HepG2 (cell line): ENCODE results near the gene MAPK6. TPM values are rescaled to one million over a fixed set of nuclear protein-coding genes. Genes with fewer than 3 reads are reported as not detected.

ENCODE experiments used
- BRD4 ChIP-seq: sonication (generic); formaldehyde crosslinking; IDR thresholded peaks from 2 replicates; pipeline ENCODE4 v1.4.0; 2020; ENCODE audit warnings: missing genetic modification reagents
- ERF ChIP-seq: IDR thresholded peaks from 2 replicates; pipeline ENCODE4 v1.6.1; 2018; ENCODE audit warnings: missing biosample characterization, missing genetic modification reagents
- HHEX ChIP-seq: IDR thresholded peaks from 2 replicates; pipeline ENCODE4 v1.6.1; 2016; ENCODE audit warnings: control low read depth
- KDM2A ChIP-seq: sonication (generic); formaldehyde crosslinking; IDR thresholded peaks from 2 replicates; pipeline ENCODE4 v1.4.0; 2020; ENCODE audit warnings: low read depth, missing genetic modification reagents, borderline replicate concordance
- KDM3A ChIP-seq: IDR thresholded peaks from 2 replicates; pipeline ENCODE4 v1.6.1; 2018; ENCODE audit warnings: low read depth, missing compliant biosample characterization
- KLF16 ChIP-seq, 2 experiments: sonication (generic) in 1 of 2; formaldehyde crosslinking in 1 of 2; IDR thresholded peaks; 2 replicates each; pipeline versions ENCODE4 v1.6.1 to v1.8.0; 2016 to 2023; ENCODE audit warnings: missing genetic modification reagents in 2 of 2, missing compliant biosample characterization in 1 of 2
- PTBP1 ChIP-seq: fragments of 200-400 bp; formaldehyde crosslinking; IDR thresholded peaks from 2 replicates; pipeline ENCODE4 v1.6.1; 2018; ENCODE audit warnings: low read length, low read depth; ENCODE audit not compliant: poor library complexity, severe bottlenecking
- SMAD3 ChIP-seq: sonication (generic); formaldehyde crosslinking; IDR thresholded peaks from 2 replicates; pipeline ENCODE4 v1.4.0; 2020; ENCODE audit warnings: missing genetic modification reagents
- SRSF4 ChIP-seq: fragments of 200-400 bp; formaldehyde crosslinking; IDR thresholded peaks from one replicate; pipeline ENCODE4 v1.6.1; 2018; ENCODE audit warnings: mild to moderate bottlenecking, low read depth, low read length, moderate library complexity; ENCODE audit not compliant: poor library complexity, severe bottlenecking
- TEAD3 ChIP-seq: optimal IDR thresholded peaks from 2 replicates; pipeline ENCODE3; 2016; ENCODE audit warnings: borderline replicate concordance
- ZNF329 ChIP-seq: sonication (generic); formaldehyde crosslinking; IDR thresholded peaks from 2 replicates; pipeline ENCODE4 v1.9.0; 2021; ENCODE audit warnings: low read depth, mild to moderate bottlenecking, missing genetic modification reagents
- ZNF547 ChIP-seq: sonication (generic); formaldehyde crosslinking; IDR thresholded peaks from 2 replicates; pipeline ENCODE4 v1.5.1; 2020; ENCODE audit warnings: mild to moderate bottlenecking, missing genetic modification reagents
- ZNF552 ChIP-seq: sonication (generic); formaldehyde crosslinking; IDR thresholded peaks from 2 replicates; pipeline ENCODE4 v1.9.0; 2022; ENCODE audit warnings: missing genetic modification reagents, mild to moderate bottlenecking, borderline replicate concordance
- ZNF607 ChIP-seq: sonication (generic); formaldehyde crosslinking; IDR thresholded peaks from 2 replicates; pipeline ENCODE4 v1.5.1; 2020; ENCODE audit warnings: missing genetic modification reagents, mild to moderate bottlenecking, borderline replicate concordance
- ZNF747 ChIP-seq: sonication (generic); formaldehyde crosslinking; IDR thresholded peaks from 2 replicates; pipeline ENCODE4 v1.8.1; 2023; ENCODE audit warnings: missing genetic modification reagents, mild to moderate bottlenecking, borderline replicate concordance
- polyA plus RNA-seq, 8 experiments: library from polyadenylated mRNA; depleted of rRNA in 3 of 8; stranded (reverse) in 7 of 8; unstranded in 1 of 8; fragments of >200 nt; fragmentation: Illumina TruSeq in 4 of 8; extraction: Trizol in 4 of 8; gene quantifications; 2 replicates each; pipeline versions ENCODE4 v1.2.1 to v1.2.3, GENCODE V29; 2011 to 2016; ENCODE audit warnings: low read depth in 4 of 8, missing spikeins in 1 of 8, mixed read lengths in 1 of 8; ENCODE audit not compliant: insufficient read depth in 1 of 8
- total RNA-seq, 5 experiments: library from RNA; depleted of rRNA; stranded (reverse); fragments of >200 nt; fragmentation: Illumina TruSeq; extraction: Trizol; gene quantifications; 2 replicates each; pipeline ENCODE4 v1.2.3, GENCODE V29; 2016; ENCODE audit warnings: low read depth in 1 of 5
- TF ChIP-seq, protein P1 (sequence below): sonication (generic); formaldehyde crosslinking; IDR thresholded peaks from 2 replicates; pipeline ENCODE4 v1.4.0; 2020; ENCODE audit warnings: low read depth, mild to moderate bottlenecking, missing genetic modification reagents
- TF ChIP-seq, protein P2 (sequence below): IDR thresholded peaks from 2 replicates; pipeline ENCODE4 v1.6.1; 2012; ENCODE audit warnings: low read depth, low read length, improper control_type of control experiment
- TF ChIP-seq, protein P3 (sequence below): sonication (generic); formaldehyde crosslinking; conservative IDR thresholded peaks from 2 replicates; pipeline ENCODE4 v1.8.0; 2022; ENCODE audit warnings: mild to moderate bottlenecking, moderate library complexity, missing genetic modification reagents
- TF ChIP-seq, protein P4 (sequence below), 2 experiments: sonication (generic) in 1 of 2; formaldehyde crosslinking in 1 of 2; IDR thresholded peaks; 2 replicates each; pipeline versions ENCODE4 v1.4.0 to v1.6.1; 2018 to 2020; ENCODE audit warnings: missing genetic modification reagents in 2 of 2, borderline replicate concordance in 1 of 2, low read depth in 1 of 2, mild to moderate bottlenecking in 1 of 2, missing biosample characterization in 1 of 2
- TF ChIP-seq, protein P5 (sequence below): sonication (generic); formaldehyde crosslinking; IDR thresholded peaks from 2 replicates; pipeline ENCODE4 v1.8.1; 2023; ENCODE audit warnings: mild to moderate bottlenecking, moderate library complexity, missing genetic modification reagents

MAPK6 gene
- total and polyA plus RNA-seq, 2 of the 13 experiments (the other 11 are each of a cell fraction or from before 2014, with no cell fraction given) = 89.5 to 99.7 TPM

DNA sequence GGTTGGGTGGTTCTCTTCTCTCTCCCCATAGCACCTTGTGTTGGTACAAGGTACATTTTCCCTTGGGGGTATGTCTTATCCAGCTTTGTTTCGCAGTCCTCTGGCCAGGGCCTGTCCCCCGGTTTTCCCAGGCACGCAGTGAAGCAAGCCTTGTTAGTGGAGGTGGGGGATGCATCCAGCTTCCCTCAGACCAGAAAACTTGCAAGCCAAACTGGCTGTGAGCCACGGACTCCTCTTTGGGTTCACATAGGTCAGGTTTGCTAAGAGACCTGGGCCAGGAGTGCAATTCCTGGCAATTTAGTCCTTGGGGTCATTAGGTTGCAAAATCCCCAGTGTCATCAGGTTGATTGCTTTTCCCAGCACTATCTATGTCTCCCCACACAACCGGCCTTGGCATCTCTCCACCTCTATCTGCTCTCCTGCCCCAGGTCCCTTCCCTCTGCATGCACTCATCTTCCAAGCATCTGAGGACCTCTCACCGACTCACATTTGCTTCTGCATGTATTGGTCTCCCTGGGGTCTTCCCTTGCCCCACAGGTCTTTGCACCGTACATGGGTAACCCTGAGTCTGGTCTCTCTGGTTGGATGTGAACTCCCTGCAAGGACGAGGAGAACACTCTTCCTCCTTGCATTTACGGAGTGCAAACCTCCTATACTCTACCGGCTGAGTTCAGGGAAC lies 59.3 kb downstream of the MAPK6 start (continued):
- TF ChIP-seq, protein P1, sequence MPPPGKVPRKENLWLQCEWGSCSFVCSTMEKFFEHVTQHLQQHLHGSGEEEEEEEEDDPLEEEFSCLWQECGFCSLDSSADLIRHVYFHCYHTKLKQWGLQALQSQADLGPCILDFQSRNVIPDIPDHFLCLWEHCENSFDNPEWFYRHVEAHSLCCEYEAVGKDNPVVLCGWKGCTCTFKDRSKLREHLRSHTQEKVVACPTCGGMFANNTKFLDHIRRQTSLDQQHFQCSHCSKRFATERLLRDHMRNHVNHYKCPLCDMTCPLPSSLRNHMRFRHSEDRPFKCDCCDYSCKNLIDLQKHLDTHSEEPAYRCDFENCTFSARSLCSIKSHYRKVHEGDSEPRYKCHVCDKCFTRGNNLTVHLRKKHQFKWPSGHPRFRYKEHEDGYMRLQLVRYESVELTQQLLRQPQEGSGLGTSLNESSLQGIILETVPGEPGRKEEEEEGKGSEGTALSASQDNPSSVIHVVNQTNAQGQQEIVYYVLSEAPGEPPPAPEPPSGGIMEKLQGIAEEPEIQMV (CRISPR knock-in tag) = no peak
- TF ChIP-seq ZNF607 (CRISPR knock-in tag) (no peak), HHEX (CRISPR knock-in tag) (no peak), ZNF552 (CRISPR knock-in tag) (no peak), ZNF329 (CRISPR knock-in tag) (no peak), SRSF4 (no peak), BRD4 (CRISPR knock-in tag) (0 out of 2 replicates have a peak, but pooled peaks have one; percentile 47), ZNF747 (CRISPR knock-in tag) (no peak), ZNF547 (no peak), KDM2A (CRISPR knock-in tag) (no peak), KLF16 (CRISPR knock-in tag; IDR thresholded peaks at IDR 0.05) (peak in 1 of 2 experiments; percentile 33; a peak in 1 of 4 replicates), TEAD3 (CRISPR knock-in tag) (peak; percentile 51), PTBP1 (no peak), KDM3A (CRISPR knock-in tag) (0 out of 2 replicates have a peak, but pooled peaks have one; percentile 30), SMAD3 (no peak), ERF (0 out of 2 replicates have a peak, but pooled peaks have one; percentile 47)
- TF ChIP-seq, protein P2, sequence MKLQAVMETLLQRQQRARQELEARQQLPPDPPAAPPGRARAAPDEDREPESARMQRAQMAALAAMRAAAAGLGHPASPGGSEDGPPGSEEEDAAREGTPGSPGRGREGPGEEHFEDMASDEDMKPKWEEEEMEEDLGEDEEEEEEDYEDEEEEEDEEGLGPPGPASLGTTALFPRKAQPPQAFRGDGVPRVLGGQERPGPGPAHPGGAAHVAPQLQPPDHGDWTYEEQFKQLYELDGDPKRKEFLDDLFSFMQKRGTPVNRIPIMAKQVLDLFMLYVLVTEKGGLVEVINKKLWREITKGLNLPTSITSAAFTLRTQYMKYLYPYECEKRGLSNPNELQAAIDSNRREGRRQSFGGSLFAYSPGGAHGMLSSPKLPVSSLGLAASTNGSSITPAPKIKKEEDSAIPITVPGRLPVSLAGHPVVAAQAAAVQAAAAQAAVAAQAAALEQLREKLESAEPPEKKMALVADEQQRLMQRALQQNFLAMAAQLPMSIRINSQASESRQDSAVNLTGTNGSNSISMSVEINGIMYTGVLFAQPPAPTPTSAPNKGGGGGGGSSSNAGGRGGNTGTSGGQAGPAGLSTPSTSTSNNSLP = no peak
- TF ChIP-seq, protein P3, sequence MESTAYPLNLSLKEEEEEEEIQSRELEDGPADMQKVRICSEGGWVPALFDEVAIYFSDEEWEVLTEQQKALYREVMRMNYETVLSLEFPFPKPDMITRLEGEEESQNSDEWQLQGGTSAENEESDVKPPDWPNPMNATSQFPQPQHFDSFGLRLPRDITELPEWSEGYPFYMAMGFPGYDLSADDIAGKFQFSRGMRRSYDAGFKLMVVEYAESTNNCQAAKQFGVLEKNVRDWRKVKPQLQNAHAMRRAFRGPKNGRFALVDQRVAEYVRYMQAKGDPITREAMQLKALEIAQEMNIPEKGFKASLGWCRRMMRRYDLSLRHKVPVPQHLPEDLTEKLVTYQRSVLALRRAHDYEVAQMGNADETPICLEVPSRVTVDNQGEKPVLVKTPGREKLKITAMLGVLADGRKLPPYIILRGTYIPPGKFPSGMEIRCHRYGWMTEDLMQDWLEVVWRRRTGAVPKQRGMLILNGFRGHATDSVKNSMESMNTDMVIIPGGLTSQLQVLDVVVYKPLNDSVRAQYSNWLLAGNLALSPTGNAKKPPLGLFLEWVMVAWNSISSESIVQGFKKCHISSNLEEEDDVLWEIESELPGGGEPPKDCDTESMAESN = no peak
- TF ChIP-seq, protein P4, sequence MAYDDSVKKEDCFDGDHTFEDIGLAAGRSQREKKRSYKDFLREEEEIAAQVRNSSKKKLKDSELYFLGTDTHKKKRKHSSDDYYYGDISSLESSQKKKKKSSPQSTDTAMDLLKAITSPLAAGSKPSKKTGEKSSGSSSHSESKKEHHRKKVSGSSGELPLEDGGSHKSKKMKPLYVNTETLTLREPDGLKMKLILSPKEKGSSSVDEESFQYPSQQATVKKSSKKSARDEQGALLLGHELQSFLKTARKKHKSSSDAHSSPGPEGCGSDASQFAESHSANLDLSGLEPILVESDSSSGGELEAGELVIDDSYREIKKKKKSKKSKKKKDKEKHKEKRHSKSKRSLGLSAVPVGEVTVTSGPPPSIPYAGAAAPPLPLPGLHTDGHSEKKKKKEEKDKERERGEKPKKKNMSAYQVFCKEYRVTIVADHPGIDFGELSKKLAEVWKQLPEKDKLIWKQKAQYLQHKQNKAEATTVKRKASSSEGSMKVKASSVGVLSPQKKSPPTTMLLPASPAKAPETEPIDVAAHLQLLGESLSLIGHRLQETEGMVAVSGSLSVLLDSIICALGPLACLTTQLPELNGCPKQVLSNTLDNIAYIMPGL (CRISPR knock-in tag; IDR thresholded peaks at IDR 0.05; ENCODE audit: borderline replicate concordance in 1 of 2, low read depth in 1 of 2) = peak in 1 of 2 experiments; percentile 37; a peak in 1 of 4 replicates
- TF ChIP-seq, protein P5, sequence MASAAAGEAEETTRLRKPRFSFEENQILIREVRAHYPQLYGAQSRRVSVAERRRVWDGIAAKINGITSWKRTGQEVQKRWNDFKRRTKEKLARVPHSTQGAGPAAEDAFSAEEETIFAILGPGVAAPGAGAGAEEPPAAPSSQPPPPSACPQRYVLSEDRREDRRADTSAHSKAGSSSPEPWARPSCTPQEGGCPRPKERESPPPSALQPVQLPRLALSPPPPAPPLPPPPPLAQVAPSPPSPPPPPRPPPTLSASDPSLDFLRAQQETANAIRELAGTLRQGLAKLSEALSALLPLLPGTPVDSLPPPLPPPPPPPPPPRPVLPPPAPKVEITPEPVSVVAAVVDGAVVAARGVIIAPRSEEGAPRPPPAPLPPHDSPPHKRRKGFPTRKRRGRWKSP = no peak
